COLO668 (cell line): ENCODE data around the gene CRB2.
"Not testable (repeated sequence)": the region's sequence is repeated elsewhere in the genome, so short reads cannot be mapped to it uniquely, and the experiment has no call there.

ENCODE experiments used
- DNase-seq: peaks from one replicate; lab custom pipeline; 2025; ENCODE audit not compliant: unreplicated experiment; lab: John Stamatoyannopoulos, UW

CRB2 gene

GRCh38 chr9:123327697-123328100, 28.3 kb upstream of the CRB2 start:
- DNase-seq = no peak

- peak; percentile 44 for DNase-seq
Measured at GRCh38 chr9:123329329-123329955, 26.6 kb upstream of the CRB2 start.

- no peak for DNase-seq
Measured at GRCh38 chr9:123331346-123332060, 24.5 kb upstream of the CRB2 start.

- not testable (repeated sequence) for DNase-seq
Measured at GRCh38 chr9:123333058-123333669, 22.8 kb upstream of the CRB2 start.

GRCh38 chr9:123334639-123335038, 21.4 kb upstream of the CRB2 start:
- DNase-seq = no peak

GRCh38 chr9:123335193-123335985, 20.6 kb upstream of the CRB2 start:
- no peak for DNase-seq

GRCh38 chr9:123335986-123336329, 20.0 kb upstream of the CRB2 start:
- DNase-seq = no peak

GRCh38 chr9:123336449-123336848, 19.5 kb upstream of the CRB2 start:
- no peak for DNase-seq

GRCh38 chr9:123336959-123337358, 19.0 kb upstream of the CRB2 start:
- DNase-seq = no peak

GRCh38 chr9:123337971-123338370, 18.0 kb upstream of the CRB2 start:
- DNase-seq = no peak

GRCh38 chr9:123338710-123339665, 17.0 kb upstream of the CRB2 start:
- DNase-seq = no peak

- DNase-seq = no peak
Measured at GRCh38 chr9:123339666-123340510, 16.1 kb upstream of the CRB2 start.

GRCh38 chr9:123341816-123342215, 14.2 kb upstream of the CRB2 start:
- DNase-seq = no peak

- no peak for DNase-seq
Measured at GRCh38 chr9:123342247-123342646, 13.8 kb upstream of the CRB2 start.

GRCh38 chr9:123343443-123344191, 12.4 kb upstream of the CRB2 start:
- no peak for DNase-seq

GRCh38 chr9:123344192-123344949, 11.6 kb upstream of the CRB2 start:
- DNase-seq = no peak

GRCh38 chr9:123345567-123345955, 10.4 kb upstream of the CRB2 start:
- DNase-seq = no peak

GRCh38 chr9:123346026-123346425, 10.0 kb upstream of the CRB2 start:
- peak; percentile 17 for DNase-seq
